NCI-H524 treated with DMSO at 0.1 percent for 48 hours (cell line): ENCODE data around the gene GPN1.
A peak's percentile ranks its signal among the peaks of the same experiment; 100 is the strongest.
"Not testable (repeated sequence)": the region's sequence is repeated elsewhere in the genome, so short reads cannot be mapped to it uniquely, and the experiment has no call there.

Source experiments
- DNase-seq: peaks from one replicate; lab custom pipeline; 2025; lab: John Stamatoyannopoulos, UW

Gene GPN1

DNA sequence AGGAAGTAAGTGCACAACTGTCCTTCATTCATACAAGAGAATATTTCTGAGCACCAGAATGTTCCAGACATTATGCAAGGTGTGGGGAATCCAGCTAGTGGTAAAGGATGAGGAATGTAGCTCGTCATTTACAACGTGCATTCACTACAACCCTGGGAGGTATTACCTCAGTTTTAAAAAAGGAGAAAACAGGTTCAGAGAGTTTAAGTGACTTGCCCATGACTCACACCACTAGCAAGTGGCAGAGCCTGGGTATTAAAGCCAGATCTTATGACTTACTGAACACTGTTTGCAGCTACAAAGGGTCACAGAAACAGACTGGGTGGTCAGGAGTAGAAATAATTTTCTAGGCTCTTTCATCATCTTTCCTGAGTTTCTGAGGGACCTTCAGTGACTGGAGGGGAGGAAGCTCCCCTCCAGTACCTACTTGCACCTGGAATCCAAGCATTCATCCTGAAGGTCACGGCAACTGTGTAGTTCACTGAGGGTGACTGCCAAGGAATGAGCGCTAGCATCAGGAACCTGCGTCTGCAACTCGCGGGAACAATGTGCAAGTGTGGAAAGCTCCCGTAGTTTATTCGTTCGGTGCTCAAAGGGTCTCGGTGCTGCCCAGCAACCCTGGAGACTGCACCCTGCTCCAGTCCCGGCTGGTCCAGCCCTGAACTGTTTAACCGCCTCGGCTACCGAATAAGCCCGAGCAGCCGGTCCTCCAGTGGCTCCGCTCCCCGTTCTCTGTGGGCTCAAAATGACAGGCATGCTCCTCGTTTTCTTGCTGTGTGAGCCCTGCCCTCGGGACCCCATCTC, 685 bp upstream of the GPN1 start:
- DNase-seq, result no peak

DNA sequence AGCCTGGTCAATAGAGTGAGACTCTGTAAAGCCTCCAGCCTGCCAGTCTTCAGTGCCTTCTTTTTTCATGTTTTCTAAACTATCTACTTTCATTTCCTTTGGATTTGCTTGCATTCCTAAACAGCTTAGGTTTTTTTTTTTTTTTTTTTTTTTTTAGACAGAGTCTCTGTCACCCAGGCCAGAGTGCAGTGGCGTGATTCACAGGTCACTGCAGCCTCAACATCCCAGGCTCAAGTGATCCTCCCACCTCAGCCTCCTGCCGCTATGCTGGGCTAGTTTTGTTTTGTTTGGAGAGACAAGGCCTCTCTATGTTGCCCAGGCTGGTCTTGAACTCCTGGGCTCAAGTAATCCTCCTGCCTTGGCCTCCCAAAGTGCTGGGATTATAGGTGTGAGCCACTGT, 1.4 kb downstream of the GPN1 start:
- DNase-seq, result not testable (repeated sequence)

DNA sequence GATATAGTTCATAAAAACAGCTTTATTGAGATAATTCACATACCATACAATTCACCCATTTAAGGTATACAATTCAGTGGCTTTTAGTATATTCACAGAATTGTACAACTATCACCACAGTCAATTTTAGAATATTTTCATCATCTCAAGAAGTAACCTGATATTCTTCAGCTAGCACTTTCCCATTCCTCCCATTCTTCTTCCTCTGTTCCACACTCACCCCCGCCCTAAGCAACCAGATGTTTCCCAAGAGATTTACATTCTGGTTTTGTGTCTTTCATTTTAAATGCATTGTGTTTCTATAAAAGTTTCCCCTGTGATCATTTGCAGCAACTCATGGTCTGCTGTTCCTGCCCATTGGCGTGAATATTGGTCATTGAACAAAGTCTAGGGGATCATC, 5.4 kb downstream of the GPN1 start:
- DNase-seq, result no peak

DNA sequence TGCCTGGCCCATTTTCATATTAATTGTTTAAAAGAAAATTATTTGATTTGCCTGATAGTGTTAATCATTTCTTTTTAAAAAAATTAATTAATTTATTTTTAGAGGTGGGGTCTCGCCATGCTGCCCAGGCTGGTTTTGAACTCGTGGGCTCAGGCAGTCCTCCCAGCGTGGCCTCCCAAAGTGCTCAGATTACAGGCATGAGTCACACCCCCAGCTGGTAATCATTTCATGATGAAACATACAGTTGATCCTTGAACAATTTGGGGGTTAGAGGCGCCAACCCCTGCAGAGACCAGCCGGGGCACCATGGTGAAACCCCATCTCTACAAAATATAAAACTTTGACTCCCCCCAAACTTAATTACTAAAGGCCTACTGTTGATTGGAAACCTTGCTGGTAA, 7.9 kb downstream of the GPN1 start:
- no peak for DNase-seq

DNA sequence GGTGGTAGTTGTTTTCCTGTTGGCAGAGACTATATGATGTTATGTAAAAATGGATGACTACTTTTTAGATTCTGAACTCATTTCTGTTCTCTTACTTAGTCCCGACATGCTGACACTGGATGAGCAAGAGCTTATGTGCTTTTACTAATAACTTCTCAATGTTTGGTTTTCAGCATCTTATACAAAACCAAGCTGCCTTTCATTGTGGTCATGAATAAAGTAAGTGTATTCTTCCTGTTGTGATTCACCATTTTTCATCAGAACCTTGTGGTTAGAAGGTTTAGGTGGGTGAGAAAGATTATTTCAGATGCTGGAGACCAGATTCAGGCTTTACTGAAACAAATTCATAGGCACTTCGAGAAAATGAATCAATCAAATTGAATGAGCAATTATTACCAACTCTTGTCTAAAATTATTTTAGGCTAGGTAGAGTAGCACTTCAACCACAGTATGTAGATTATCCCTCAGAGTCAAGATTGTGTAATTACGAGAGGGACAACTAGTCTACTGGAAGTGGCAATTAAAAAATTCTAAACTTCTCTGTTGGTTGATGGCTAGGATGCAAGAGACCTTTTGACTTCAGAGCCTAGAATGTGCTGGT, 9.3 kb downstream of the GPN1 start:
- no peak for DNase-seq

GRCh38 chr2:27638709-27639108, 9.9 kb downstream of the GPN1 start:
- no peak for DNase-seq

GRCh38 chr2:27640722-27641245, 11.9 kb downstream of the GPN1 start:
- no peak for DNase-seq

DNA sequence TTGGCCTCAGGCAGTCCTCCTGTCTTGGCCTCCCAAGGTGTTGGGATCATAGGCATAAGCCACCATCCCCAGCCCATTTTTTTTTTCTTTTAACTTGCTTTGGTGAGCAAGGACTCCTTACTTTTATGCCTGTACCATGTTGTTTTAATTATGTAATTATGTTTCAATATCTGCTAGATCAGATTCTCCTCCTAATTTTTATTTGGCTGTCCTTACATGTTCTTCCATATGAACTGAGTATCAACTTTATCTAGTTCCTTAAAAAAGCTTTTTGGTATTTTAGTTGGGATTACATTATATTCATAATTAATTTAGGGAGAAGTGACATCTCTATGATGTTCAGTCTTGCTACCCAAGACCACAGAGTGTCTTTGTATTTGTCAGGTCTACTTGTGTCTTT, 16.3 kb downstream of the GPN1 start:
- no peak for DNase-seq

GRCh38 chr2:27647289-27647688, 18.4 kb downstream of the GPN1 start:
- DNase-seq, result no peak

DNA sequence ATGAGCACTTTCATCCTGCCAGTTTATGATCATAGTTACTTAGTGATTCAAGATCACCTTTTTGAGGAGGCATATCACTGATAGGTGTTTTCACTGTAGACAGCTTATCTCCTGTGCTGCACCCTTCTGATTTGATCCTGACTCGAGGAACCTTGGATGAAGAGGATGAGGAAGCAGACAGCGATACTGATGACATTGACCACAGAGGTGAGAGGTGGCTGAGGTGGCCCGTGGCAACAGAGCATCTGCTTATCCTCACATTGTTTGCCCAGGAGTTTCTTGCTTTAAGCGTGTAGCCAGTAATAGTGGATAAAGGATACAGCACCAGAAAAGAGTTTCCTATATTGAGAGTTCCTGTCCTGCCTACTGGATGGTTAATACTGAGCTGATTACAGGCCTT, 18.9 kb downstream of the GPN1 start:
- DNase-seq, result no peak

GRCh38 chr2:27651056-27651455, 22.2 kb downstream of the GPN1 start:
- DNase-seq, result peak; percentile 85

- DNase-seq, result no peak
These were observed 23.5 kb downstream of the GPN1 start for GRCh38 chr2:27652341-27652740.

DNA sequence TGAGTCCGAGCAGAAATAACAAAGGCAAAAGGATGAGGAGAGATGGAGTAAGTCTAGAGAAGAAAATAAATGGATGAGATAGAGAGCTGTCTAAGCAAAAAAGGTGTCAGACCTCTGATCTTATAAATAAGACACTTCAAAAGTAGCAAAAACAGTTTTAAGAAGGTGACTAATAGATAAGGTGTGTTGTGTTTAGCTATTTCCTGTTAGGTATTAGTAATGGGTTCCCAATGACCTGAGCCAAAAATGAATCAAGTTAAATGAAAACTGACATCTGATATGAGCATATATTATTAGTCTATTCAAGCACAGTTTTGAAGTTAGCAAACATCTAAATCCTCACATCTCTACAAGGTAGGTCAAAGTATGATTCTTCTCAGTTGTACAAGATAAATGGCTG, 23.9 kb downstream of the GPN1 start:
- no peak for DNase-seq

DNA sequence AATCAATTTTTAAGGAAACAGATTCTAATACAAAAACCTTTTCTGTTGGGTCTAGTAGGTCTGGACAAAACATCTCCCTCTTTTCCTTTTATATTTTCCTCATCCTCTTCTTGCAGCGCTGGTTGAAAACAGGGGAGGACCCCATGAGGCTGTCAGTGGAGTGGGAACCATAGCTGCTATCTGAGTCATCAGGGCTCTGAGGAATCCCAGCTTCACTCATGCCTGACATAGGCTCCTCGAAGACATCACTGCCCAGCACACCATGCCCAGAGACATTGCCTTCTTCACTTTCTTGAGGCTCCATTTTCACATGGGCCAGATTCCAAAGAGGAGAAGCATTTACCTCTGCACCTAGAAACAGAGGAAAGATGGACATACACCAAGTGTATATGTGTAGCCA, 24.5 kb downstream of the GPN1 start:
- no peak for DNase-seq

GRCh38 chr2:27655155-27655951, 26.5 kb downstream of the GPN1 start:
- no peak for DNase-seq

GRCh38 chr2:27661371-27661770, 32.5 kb downstream of the GPN1 start:
- no peak for DNase-seq

DNA sequence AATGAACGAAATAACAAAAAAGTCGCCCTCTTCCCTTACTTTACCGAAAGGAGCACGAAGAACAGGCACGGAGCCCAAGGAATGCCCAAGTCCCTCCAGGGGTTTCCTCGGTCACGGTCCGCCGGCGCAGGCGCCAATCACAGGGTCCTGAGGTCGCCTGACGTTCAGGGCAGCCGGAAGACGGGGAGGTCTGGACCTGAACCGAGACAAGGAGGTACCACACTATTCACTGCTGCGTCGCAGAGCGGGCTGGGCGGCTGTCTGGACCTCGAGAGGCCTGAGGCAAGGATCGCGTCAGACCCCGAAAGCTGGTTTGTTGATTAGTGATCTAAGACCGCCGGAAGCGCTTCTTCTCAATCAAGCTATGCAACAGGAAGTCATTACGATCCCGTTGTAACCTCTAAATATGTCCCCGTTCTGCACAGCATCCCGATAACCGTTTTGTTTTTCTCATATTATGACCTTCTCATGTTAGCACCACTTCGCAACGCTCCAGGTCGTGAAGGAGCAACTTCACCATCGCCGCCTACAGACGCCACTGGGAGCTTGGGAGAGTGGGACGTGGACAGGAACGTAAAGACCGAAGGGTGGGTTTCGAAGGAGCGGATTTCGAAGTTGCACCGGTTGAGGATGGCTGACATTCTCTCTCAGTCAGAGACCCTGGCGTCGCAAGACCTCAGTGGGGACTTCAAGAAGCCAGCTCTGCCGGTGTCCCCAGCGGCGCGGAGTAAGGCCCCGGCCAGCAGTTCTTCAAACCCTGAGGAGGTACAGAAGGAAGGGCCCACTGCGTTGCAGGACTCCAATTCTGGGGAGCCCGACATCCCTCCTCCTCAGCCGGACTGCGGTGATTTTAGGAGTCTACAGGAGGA, 34.7 kb downstream of the GPN1 start, which contains the start of the genes SLC4A1AP and SUPT7L:
SLC4A1AP (plus strand) TSS at position 605 of the 869 bp plus-strand sequence; CDS start at position 631, 26 bp downstream.
SUPT7L (minus strand) TSS at position 330 of the 869 bp plus-strand sequence. CDS start 1,422 bp downstream, outside the sequence.
- peak; percentile 36 for DNase-seq

DNA sequence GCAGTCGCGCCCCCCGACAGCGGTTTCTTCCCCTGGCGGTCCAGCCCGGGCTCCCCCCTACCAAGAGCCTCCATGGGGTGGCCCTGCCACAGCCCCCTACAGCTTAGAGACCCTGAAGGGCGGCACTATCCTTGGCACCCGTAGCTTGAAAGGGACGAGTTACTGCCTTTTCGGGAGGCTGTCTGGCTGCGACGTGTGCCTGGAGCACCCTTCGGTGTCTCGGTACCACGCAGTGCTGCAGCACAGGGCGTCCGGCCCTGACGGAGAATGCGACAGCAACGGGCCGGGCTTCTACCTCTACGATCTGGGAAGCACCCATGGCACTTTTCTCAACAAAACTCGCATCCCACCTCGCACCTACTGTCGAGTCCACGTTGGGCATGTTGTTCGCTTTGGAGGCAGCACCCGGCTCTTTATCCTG, 35.3 kb downstream of the GPN1 start:
- no peak for DNase-seq

DNA sequence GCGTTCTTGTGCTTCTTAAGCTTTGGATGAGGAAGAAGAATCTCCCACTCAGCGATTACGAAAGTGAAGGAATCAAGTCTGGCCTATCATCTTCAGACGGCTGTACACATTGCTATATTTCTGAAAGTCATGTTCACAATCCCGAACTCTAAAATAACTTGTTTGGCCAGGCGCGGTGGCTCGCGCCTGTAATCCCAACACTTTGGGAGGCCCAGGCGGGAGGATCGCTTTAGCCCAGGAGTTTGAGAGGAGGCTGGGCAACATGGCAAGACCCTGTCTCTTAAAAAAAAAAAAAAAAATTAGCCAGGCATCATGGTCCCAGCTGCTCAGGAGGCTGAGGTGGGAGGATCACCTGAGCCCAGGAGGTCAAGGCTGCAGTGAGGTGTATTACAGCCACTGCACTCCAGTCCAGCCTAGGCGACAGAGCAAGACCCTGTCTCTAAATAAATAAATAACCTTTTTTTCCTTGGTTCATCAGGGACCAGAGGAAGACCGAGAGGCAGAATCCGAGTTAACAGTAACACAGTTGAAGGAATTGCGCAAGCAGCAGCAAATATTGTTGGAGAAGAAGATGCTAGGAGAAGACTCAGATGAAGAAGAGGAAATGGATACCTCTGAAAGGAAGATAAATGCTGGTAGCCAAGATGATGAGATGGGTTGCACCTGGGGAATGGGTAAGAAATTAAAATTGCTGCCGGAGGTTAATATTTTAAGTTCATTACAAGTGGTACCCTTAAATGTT, 35.9 kb downstream of the GPN1 start:
- DNase-seq, result no peak

GRCh38 chr2:27667446-27667845, 38.6 kb downstream of the GPN1 start:
- DNase-seq, result no peak

GRCh38 chr2:27671235-27671634, 42.4 kb downstream of the GPN1 start:
- DNase-seq, result no peak
